T47D (cell line): ENCODE measurements around the gene COX7B2.

Experiments
- DNase-seq, 2 experiments: peaks; one replicate each; pipeline versions ENCODE4 v3.0.0 to v3.0.0-alpha.2; 2011 to 2012; ENCODE audit warnings: low read depth in 1 of 2, low spot score in 1 of 2
- JUND ChIP-seq: IDR thresholded peaks from 2 replicates; pipeline ENCODE4 v1.6.1; 2012; ENCODE audit warnings: low read depth
- in situ Hi-C: cut with HindIII; loops from 2 replicates; pipeline ENCODE4 v1.10.0; 2016; ENCODE audit warnings: low sequenced_read_pairs, low pct_unique_long_range_greater_than_20kb

The COX7B2 gene, protein sequence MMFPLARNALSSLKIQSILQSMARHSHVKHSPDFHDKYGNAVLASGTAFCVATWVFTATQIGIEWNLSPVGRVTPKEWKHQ

DNA sequence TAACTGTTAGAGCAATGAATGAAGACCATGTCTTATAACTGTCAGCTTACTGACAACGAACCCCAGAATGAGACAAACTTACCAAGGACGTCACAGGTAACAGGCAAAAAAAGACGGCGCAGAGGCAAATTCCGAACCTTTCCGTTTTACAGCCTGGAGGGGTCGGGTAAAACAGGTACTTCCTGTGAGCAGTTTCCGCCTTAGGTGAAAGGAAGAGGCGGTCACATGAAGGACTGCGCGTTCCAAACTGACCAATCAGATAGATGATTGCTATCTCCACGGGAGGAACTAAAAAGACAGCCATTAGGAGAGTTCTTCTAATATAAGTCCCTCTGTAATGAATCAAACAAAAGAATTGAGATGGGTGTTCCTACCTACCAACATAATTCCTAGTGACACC, at the start of gene COX7B2:
Gene COX7B2 (minus strand): TSS at position 168 of the 400 bp plus-strand sequence. CDS start 174,053 bp downstream, outside the sequence.
- TF ChIP-seq JUND: no peak
- DNase-seq: peak in 1 of 2 experiments; percentile 74
- in situ Hi-C loops: no loop called here

GRCh38 chr4:46956451-46956850, 47.4 kb upstream of the COX7B2 start:
- in situ Hi-C loops: no loop called here
- DNase-seq: no peak
- no peak for TF ChIP-seq JUND

- TF ChIP-seq JUND: no peak
- in situ Hi-C loops: no loop called here
- no peak for DNase-seq
These were observed 46.6 kb upstream of the COX7B2 start for GRCh38 chr4:46955601-46956000.

DNA sequence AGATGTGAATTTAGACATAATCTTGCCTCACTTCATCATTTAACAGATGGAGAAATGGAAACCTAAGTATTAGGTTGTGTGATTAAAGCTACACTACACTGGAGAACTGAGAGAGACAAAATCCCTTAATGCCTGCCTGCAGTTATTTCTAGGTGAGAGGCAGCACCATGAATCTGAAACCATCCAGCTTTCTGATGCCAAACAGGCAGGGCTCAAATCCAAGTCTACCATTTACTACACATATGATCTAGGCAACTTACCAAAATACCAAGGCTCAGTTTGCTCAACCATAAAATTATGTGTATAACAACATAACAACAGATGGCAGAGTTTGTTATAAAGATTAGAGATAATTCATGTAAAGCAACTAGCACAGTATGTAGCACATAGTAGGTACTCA, 45.6 kb upstream of the COX7B2 start:
- no peak for TF ChIP-seq JUND
- in situ Hi-C loops: no loop called here
- DNase-seq: no peak

- in situ Hi-C loops: no loop called here
- DNase-seq: no peak
- no peak for TF ChIP-seq JUND
These were observed 44.5 kb upstream of the COX7B2 start for GRCh38 chr4:46953564-46953963.

GRCh38 chr4:46952451-46952850, 43.4 kb upstream of the COX7B2 start:
- TF ChIP-seq JUND: no peak
- in situ Hi-C loops: no loop called here
- no peak for DNase-seq

GRCh38 chr4:46950826-46951225, 41.8 kb upstream of the COX7B2 start:
- in situ Hi-C loops: no loop called here
- no peak for DNase-seq
- no peak for TF ChIP-seq JUND

DNA sequence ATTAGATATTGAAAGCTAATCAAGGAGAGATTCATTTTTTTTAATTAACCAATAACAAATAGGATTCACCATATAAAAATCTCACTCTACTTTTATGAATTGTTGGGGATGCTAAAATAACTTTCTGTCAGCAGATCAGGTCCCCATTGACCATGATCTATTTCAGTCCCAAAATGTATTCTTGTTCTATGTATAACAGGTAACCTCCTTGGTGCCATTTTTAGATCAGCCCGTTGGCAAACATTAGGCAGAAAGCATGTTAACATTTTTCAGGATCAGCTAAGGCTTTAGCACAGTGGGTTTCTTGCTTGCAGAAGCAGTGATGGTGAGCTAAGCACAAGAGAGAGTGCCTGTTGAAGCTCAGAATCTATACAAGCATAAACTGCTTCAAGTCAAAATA, 40.8 kb upstream of the COX7B2 start:
- DNase-seq: no peak
- no peak for TF ChIP-seq JUND
- in situ Hi-C loops: no loop called here

DNA sequence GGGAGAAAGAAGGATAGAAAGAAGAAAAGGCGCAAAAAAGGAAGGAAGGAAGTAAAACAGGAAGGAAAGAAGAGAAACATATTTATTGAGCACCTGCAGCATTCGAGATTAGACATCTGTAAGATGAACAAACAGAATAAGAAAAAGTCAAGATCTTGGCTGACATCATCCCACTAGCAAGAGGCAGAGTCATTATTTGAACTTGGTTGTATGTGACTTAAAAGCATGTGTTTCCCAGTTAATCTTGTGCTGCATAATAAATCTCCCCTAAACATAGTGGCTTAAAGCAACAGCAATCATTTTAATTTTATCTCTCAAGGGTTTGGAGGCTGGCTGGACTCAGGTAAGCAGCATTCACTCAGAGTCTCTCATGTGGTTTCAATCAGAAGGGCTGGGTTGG, 38.5 kb upstream of the COX7B2 start:
- in situ Hi-C loops: no loop called here
- TF ChIP-seq JUND: no peak

DNA sequence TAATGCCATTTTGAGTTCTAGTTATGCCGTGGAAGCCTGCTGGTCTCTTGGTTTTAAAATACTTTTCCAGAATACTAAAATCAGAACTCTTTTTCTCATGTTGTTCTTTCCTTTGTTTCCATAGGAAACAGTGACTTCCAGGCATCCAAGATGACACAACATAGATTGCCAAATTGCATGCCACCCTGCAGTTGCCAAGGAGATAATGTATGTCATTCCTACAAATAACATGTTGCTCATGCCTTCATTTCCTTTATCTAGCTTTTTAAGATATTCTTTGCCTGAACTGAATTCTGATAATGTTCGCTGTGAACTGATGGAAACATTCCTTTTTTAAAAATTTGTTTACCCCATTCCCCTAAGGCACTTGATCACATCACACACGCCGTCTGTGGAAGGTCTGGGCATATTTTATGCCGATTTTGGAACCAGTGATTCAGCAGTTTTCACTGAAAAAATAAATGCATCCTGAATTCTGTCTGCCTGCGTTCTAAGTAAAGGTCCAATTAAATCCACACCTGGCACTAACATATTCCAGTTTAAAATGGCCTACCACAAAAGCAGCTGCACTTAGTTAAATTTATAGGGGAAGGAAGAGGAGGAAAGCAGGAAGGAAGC, 38.0 kb upstream of the COX7B2 start:
- in situ Hi-C loops: no loop called here
- no peak for TF ChIP-seq JUND

More for the DNA sequence above, 38.5 kb upstream of the COX7B2 start:
- no peak for DNase-seq

GRCh38 chr4:46945062-46945461, 36.0 kb upstream of the COX7B2 start:
- TF ChIP-seq JUND: no peak
- in situ Hi-C loops: no loop called here
- DNase-seq: no peak

More for the DNA sequence above, 38.0 kb upstream of the COX7B2 start:
- DNase-seq: no peak

DNA sequence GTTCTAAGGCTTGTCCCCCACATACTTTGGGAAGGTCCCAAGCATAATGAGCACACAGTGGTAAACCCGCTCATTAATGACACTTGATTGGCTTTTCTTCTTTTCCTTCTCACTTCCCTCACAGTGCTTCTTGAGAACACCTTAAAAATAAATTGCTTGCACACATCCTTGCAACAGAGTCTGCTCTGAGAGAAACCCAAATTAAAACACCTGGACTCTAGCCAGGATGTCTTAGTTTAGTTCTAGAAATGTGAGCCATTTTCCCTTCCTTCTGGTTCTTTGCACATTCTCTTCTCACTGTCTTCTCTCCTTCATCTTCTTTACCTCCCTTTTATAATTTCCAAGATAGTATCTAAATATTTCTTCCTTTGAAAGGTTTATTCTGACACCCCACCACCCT, 35.3 kb upstream of the COX7B2 start:
- TF ChIP-seq JUND: no peak
- in situ Hi-C loops: no loop called here
- no peak for DNase-seq

DNA sequence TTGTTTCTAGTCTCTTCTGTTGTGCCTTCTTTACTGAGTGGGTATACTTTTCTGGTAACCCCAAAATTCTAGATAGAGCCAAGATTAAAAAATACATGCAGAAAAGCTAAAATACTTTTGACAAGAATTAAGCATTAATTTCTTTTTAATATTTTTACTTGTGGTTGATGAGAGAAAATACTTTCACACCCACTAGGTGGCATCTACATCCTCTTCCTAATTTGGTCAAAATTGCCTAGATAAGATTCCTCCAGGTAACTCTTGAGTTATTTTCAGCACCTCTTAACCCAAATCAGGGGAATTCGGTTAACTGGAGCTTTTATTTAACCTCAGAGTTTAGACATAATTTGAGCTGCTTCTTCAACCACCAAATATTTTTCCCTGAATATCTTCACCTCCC, 28.4 kb upstream of the COX7B2 start:
- peak in 1 of 2 experiments; percentile 2 for DNase-seq
- in situ Hi-C loops: no loop called here
- TF ChIP-seq JUND: no peak

GRCh38 chr4:46934726-46935125, 25.7 kb upstream of the COX7B2 start:
- in situ Hi-C loops: no loop called here
- DNase-seq: no peak
- TF ChIP-seq JUND: no peak
